CD4-positive, CD25-positive, alpha-beta regulatory T cell (primary cell): Measurements from ENCODE around the gene LRRC43. TPM values are rescaled to one million over a fixed set of nuclear protein-coding genes. Genes with fewer than 3 reads are reported as not detected.

ENCODE experiments used
- ATAC-seq, 2 donors: fragments of 150-1000 bp; cut with Tn5 transposase; one replicate each; pipeline ENCODE4 v1.10.0; 2021; ENCODE audit warnings: low read depth in 2 of 2, moderate number of reproducible peaks in 2 of 2, moderate library complexity in 1 of 2
- DNase-seq, 3 donors: peaks; one replicate each; pipeline versions ENCODE4 v3.0.0 to v3.0.0-alpha.2; 2012 to 2022; ENCODE audit warnings: mixed read lengths in 1 of 3
- H3K27ac ChIP-seq: one replicate; pipeline ENCODE4 v1.7.0; 2013; ENCODE audit warnings: mild to moderate bottlenecking, low read length; ENCODE audit not compliant: insufficient read depth, poor library complexity, severe bottlenecking
- H3K27me3 ChIP-seq: one replicate; pipeline ENCODE4 v1.7.0; 2013; ENCODE audit warnings: low read length; ENCODE audit not compliant: control insufficient read depth, insufficient read depth
- H3K36me3 ChIP-seq: one replicate; pipeline ENCODE4 v1.7.0; 2013; ENCODE audit warnings: mild to moderate bottlenecking, low read length, moderate library complexity; ENCODE audit not compliant: control insufficient read depth, insufficient read depth
- H3K4me1 ChIP-seq: 2 replicates; pipeline ENCODE4 v1.7.0; 2013; ENCODE audit warnings: mild to moderate bottlenecking, low read length; ENCODE audit not compliant: insufficient read depth, control insufficient read depth, poor library complexity, severe bottlenecking
- H3K4me3 ChIP-seq: one replicate; pipeline ENCODE4 v1.7.0; 2013; ENCODE audit warnings: low read depth, mild to moderate bottlenecking, low read length, moderate library complexity
- H3K9me3 ChIP-seq, 2 experiments: 1 replicate in 1 of 2; 2 replicates in 1 of 2; pipeline ENCODE4 v1.7.0; 2013; ENCODE audit warnings: low read length in 2 of 2, mild to moderate bottlenecking in 1 of 2, moderate library complexity in 1 of 2; ENCODE audit not compliant: control insufficient read depth in 2 of 2
- H3K27ac Mint-ChIP-seq, 3 donors: one replicate each; pipeline ENCODE4 v1.8.0; 2020 to 2022; ENCODE audit warnings: mild to moderate bottlenecking in 3 of 3, mixed read lengths in 3 of 3, moderate library complexity in 2 of 3
- H3K27me3 Mint-ChIP-seq: one replicate; pipeline ENCODE4 v1.8.0; 2022; ENCODE audit warnings: mild to moderate bottlenecking, mixed read lengths
- H3K36me3 Mint-ChIP-seq: one replicate; pipeline ENCODE4 v1.8.0; 2020; ENCODE audit warnings: mixed read lengths
- H3K4me1 Mint-ChIP-seq, 4 donors: one replicate each; pipeline ENCODE4 v1.8.0; 2020 to 2022; ENCODE audit warnings: mixed read lengths in 4 of 4, mild to moderate bottlenecking in 1 of 4
- H3K4me3 Mint-ChIP-seq, 4 donors: one replicate each; pipeline ENCODE4 v1.8.0; 2020 to 2022; ENCODE audit warnings: mild to moderate bottlenecking in 4 of 4, mixed read lengths in 4 of 4, moderate library complexity in 3 of 4
- H3K9me3 Mint-ChIP-seq, 7 donors: one replicate each; pipeline ENCODE4 v1.8.0; 2020 to 2022; ENCODE audit warnings: mixed read lengths in 7 of 7, mild to moderate bottlenecking in 3 of 7, moderate library complexity in 2 of 7
- polyA plus RNA-seq, 4 donors: library from polyadenylated mRNA; unstranded; fragments of 300-500 nt; fragmentation: Illumina TruSeq; gene quantifications; one replicate each; pipeline ENCODE4 v1.2.3, GENCODE V29; 2021
- total RNA-seq: library from RNA; stranded (reverse); gene quantifications from one replicate; pipeline ENCODE4 v1.2.3, GENCODE V29; 2022

The LRRC43 gene
- total and polyA plus RNA-seq, 5 donors from 2014 or later, result not detected

DNA sequence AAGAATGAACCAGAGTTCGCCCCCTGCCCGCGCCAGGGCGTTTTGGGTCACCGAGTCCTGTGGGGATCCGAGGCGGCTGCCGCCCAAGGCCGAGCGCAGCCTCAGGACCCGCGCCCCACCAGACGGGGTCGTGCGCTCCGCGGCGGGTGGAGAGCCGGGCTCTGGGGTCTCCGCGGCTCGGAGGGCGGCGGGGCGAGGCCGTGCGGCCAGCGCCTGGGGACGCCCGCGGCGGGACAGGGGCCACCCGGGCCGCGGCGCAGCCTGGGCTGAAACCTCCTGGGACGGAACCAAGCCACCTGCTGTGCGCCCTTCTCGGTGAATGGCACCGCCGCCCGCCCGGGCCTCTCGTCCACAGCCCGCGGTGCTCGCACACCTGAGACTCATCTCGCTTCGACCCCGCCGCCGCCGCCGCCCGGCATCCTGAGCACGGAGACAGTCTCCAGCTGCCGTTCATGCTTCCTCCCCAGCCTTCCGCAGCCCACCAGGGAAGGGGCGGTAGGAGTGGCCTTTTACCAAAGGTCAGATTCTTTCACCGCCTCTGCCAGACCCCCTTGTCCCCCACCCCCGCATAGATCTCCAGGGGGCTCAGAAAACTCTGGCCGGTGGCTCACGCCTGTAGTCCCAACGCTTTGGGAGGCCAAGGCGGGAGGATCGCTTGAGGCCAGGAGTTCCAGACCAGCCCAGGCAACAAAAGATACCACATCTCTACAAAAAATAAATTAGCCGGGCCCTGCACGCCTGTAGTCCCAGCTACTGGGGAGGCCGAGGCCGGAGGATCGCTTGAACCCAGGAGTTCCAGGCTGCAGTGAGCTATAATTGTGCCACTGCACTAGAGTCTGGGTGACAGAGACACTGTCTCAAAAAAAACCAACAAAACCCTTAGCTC is 21.5 kb downstream of the LRRC43 start:
- Histone ChIP-seq H3K27me3 (peaks cover 5% of the 10 kb centered on the region), H3K4me3 (no peak overlapping the region), H3K27ac (peak overlapping the region; percentile 23), H3K9me3 (no peaks in the 10 kb centered on the region), H3K36me3 (peaks cover 14% of the 10 kb centered on the region), H3K4me1 (peaks cover 13% of the 10 kb centered on the region)
- H3K27ac Mint-ChIP-seq, result no peak overlapping the region
- peak; percentile 21 to 25 for ATAC-seq
- H3K4me3 Mint-ChIP-seq, result peak overlapping the region; percentile 74 to 88 (median 84)
- H3K36me3 Mint-ChIP-seq, result peaks cover 10% of the 10 kb centered on the region
- peaks cover 32% of the 10 kb centered on the region for H3K27me3 Mint-ChIP-seq
- no peak for DNase-seq
- H3K9me3 Mint-ChIP-seq, result peaks cover 0 to 2% (median 0%) of the 10 kb centered on the region in 7 donors
- H3K4me1 Mint-ChIP-seq, result peaks cover 0 to 17% (median 6%) of the 10 kb centered on the region in 4 donors

DNA sequence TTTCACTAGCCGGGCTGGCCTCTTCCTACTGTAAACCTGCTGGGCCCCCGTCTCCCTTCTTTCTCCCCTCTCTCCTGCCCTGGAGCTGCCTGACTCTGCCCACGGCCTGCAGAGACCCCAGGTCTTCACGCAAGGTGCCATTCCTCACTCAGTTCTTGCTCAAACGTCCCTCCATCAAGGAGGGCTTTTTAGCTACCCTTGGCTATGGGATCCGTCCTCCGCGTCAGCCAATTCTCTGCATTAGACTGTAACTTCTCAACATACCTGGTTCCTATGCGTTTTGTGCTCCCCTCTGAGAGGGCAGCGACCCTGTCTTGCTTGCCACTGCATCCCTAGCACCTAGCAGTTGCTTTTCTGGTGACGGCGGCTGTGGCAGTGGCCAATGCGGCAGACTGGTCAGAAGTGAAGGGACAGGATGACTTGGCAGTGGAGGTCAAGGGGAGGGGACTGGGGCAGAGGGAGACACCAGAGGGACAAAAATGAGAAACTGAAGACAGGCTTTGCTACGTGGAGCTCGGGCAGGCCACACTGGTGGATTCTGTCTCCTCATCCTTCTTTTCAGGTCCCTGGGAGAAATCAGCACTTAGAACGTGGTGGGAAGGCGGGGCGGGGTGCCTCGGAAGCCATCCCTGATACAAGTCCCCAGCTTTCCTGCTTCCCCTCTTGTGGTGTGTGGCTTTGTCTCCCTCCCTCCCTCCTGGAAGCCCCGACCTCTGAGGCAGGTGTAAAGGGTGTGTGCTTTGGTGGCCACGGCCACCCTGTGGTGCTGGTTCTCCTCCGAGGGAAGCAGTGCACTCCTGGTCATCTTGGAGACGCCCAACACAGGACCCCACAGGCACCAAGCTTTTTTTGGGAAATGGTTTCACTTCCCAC is 22.4 kb downstream of the LRRC43 start:
- Mint-ChIP-seq H3K9me3 (peaks cover 0 to 2% (median 0%) of the 10 kb centered on the region in 7 donors), H3K36me3 (peaks cover 17% of the 10 kb centered on the region), H3K27ac (peak overlapping the region in 2 of 3 donors; percentile 26 to 69), H3K4me1 (peaks cover 0 to 17% (median 6%) of the 10 kb centered on the region in 4 donors), H3K4me3 (peak overlapping the region; percentile 74 to 88 (median 84)), H3K27me3 (peaks cover 32% of the 10 kb centered on the region)
- Histone ChIP-seq H3K4me3 (no peak overlapping the region), H3K36me3 (peaks cover 21% of the 10 kb centered on the region), H3K27ac (no peak overlapping the region), H3K27me3 (peaks cover 4% of the 10 kb centered on the region), H3K4me1 (peaks cover 13% of the 10 kb centered on the region), H3K9me3 (no peaks in the 10 kb centered on the region)
- ATAC-seq, result no peak
- no peak for DNase-seq

DNA sequence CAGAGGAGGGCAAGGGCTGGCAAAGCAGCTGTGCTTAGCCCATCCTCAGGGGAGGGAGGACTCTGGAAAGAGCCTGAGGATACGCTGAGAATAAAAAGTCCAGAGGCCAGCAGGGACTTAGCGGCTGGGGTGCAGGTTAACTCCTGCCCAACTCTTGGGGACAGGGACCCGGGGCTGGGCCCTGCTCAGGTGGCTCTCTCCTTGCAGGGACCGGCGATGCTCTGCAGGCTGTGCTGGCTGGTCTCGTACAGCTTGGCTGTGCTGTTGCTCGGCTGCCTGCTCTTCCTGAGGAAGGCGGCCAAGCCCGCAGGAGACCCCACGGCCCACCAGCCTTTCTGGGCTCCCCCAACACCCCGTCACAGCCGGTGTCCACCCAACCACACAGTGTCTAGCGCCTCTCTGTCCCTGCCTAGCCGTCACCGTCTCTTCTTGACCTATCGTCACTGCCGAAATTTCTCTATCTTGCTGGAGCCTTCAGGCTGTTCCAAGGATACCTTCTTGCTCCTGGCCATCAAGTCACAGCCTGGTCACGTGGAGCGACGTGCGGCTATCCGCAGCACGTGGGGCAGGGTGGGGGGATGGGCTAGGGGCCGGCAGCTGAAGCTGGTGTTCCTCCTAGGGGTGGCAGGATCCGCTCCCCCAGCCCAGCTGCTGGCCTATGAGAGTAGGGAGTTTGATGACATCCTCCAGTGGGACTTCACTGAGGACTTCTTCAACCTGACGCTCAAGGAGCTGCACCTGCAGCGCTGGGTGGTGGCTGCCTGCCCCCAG is 23.4 kb downstream of the LRRC43 start:
- peak overlapping the region in 1 of 3 donors; percentile 95 for H3K27ac Mint-ChIP-seq
- Histone ChIP-seq H3K9me3 (no peaks in the 10 kb centered on the region), H3K4me1 (peaks cover 13% of the 10 kb centered on the region), H3K27me3 (peaks cover 4% of the 10 kb centered on the region), H3K27ac (no peak overlapping the region), H3K4me3 (no peak overlapping the region), H3K36me3 (peaks cover 29% of the 10 kb centered on the region)
- peaks cover 0 to 17% (median 6%) of the 10 kb centered on the region in 4 donors for H3K4me1 Mint-ChIP-seq
- H3K9me3 Mint-ChIP-seq, result peaks cover 0 to 2% (median 0%) of the 10 kb centered on the region in 7 donors
- DNase-seq (no peak), ATAC-seq (no peak)
- peaks cover 17% of the 10 kb centered on the region for H3K36me3 Mint-ChIP-seq
- H3K27me3 Mint-ChIP-seq, result peaks cover 30% of the 10 kb centered on the region
- peak overlapping the region in 1 of 4 donors; percentile 41 for H3K4me3 Mint-ChIP-seq

DNA sequence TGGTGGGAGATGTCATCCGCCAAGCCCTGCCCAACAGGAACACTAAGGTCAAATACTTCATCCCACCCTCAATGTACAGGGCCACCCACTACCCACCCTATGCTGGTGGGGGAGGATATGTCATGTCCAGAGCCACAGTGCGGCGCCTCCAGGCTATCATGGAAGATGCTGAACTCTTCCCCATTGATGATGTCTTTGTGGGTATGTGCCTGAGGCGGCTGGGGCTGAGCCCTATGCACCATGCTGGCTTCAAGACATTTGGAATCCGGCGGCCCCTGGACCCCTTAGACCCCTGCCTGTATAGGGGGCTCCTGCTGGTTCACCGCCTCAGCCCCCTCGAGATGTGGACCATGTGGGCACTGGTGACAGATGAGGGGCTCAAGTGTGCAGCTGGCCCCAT is 24.1 kb downstream of the LRRC43 start:
- Histone ChIP-seq H3K4me3 (no peak overlapping the region), H3K36me3 (peaks cover 36% of the 10 kb centered on the region), H3K9me3 (no peaks in the 10 kb centered on the region), H3K4me1 (peaks cover 13% of the 10 kb centered on the region), H3K27me3 (peaks cover 4% of the 10 kb centered on the region), H3K27ac (no peak overlapping the region)
- Mint-ChIP-seq H3K9me3 (peaks cover 0 to 2% (median 0%) of the 10 kb centered on the region in 7 donors), H3K27me3 (peaks cover 23% of the 10 kb centered on the region), H3K27ac (peak overlapping the region in 1 of 3 donors; percentile 18), H3K4me1 (peaks cover 0 to 17% (median 6%) of the 10 kb centered on the region in 4 donors), H3K36me3 (peaks cover 20% of the 10 kb centered on the region), H3K4me3 (peak overlapping the region in 2 of 4 donors; percentile 10 to 63)
- DNase-seq, result no peak
- ATAC-seq, result no peak

DNA sequence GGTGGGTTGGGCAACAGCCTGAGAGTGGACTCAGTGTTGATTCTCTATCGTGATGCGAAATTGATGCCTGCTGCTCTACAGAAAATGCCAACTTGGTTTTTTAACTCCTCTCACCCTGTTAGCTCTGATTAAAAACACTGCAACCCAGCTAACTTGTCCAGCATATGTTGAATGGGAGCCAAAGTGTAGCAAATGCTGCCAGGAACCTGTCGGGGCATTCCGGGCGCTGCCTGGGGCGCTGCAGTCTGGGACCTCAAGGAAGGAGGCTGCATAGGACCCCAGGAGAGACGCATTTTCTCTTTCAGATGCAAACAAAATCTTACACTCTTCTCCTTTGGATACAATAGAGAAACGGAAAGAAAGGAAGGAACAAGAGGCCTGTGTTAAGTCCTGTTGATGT is 24.5 kb downstream of the LRRC43 start:
- Histone ChIP-seq H3K27me3 (peaks cover 2% of the 10 kb centered on the region), H3K4me1 (peaks cover 13% of the 10 kb centered on the region), H3K36me3 (peaks cover 40% of the 10 kb centered on the region), H3K9me3 (no peaks in the 10 kb centered on the region), H3K27ac (no peak overlapping the region), H3K4me3 (no peak overlapping the region)
- peaks cover 24% of the 10 kb centered on the region for H3K36me3 Mint-ChIP-seq
- ATAC-seq (no peak), DNase-seq (no peak)
- H3K27ac Mint-ChIP-seq, result peak overlapping the region in 2 of 3 donors; percentile 18 to 20
- H3K27me3 Mint-ChIP-seq, result peaks cover 19% of the 10 kb centered on the region
- H3K4me3 Mint-ChIP-seq, result peak overlapping the region in 1 of 4 donors; percentile 63
- peaks cover 0 to 2% (median 0%) of the 10 kb centered on the region in 7 donors for H3K9me3 Mint-ChIP-seq
- H3K4me1 Mint-ChIP-seq, result peaks cover 0 to 16% (median 6%) of the 10 kb centered on the region in 4 donors

DNA sequence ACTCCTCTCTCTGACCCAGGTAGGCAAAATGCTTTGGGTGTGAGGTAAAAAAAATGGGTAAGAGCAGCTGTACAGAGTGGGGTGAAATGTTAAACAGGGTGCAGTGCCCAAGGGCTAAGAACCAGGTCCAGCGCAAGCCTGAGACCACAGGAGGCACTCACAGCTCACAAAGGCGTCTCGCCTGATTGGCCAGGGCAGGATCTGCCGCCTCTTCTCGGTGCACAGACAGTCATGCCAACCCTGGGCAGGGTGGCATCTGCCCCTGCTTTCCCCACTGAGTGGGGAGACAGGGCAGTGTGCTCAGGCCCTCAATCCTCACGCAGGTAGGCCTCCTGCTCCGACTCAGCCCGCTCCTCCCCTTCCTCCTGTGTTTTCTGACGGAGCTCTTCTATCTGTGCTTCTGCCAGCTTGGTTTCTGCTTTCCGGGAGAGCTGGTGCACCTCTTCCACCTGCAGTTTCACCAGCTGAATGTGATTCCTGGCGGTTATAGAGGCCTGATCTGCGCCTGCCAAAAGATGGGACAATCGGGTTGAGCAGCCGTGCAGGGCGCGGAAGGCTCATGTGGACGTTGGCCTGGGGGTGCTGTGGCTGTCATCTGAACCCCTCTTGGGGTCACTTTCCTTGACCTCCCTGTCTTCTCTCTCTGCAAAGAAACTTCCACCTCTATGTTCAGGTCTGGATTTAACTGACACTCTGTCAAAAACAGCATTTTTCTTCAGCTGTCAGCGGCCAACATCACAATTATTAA is 25.3 kb downstream of the LRRC43 start:
- Mint-ChIP-seq H3K36me3 (peaks cover 25% of the 10 kb centered on the region), H3K4me1 (peaks cover 0 to 10% (median 6%) of the 10 kb centered on the region in 4 donors)
- peaks cover 4% of the 10 kb centered on the region for H3K4me1 ChIP-seq

More for the DNA sequence above, 25.3 kb downstream of the LRRC43 start:
- Histone ChIP-seq H3K9me3 (no peaks in the 10 kb centered on the region), H3K27me3 (no peaks in the 10 kb centered on the region), H3K4me3 (no peak overlapping the region), H3K36me3 (peaks cover 48% of the 10 kb centered on the region), H3K27ac (no peak overlapping the region)
- Mint-ChIP-seq H3K9me3 (peaks cover 0 to 2% (median 0%) of the 10 kb centered on the region in 7 donors), H3K27me3 (peaks cover 10% of the 10 kb centered on the region), H3K27ac (peak overlapping the region in 2 of 3 donors; percentile 19 to 71), H3K4me3 (peak overlapping the region in 2 of 4 donors; percentile 35 to 38)
- no peak for DNase-seq
- no peak for ATAC-seq
